Right cardiac atrium (tissue), 5 donors: ENCODE measurements around the gene C6orf120. TPM values are rescaled to one million over a fixed set of nuclear protein-coding genes. Genes with fewer than 3 reads are reported as not detected.

Source experiments
- ATAC-seq, 2 donors: fragments of 200-7000 bp; cut with Tn5 transposase; one replicate each; pipeline versions ENCODE4 v1.8.0 to v1.9.1; 2020; ENCODE audit warnings: moderate library complexity in 2 of 2, mild to moderate bottlenecking in 1 of 2
- DNase-seq, 3 donors: peaks; one replicate each; pipeline ENCODE4 v3.0.0-alpha.2; 2020
- H3K27ac ChIP-seq: one replicate; pipeline ENCODE4 v1.5.1; 2013; ENCODE audit warnings: mild to moderate bottlenecking, low read length, control low read depth, moderate library complexity
- H3K27me3 ChIP-seq: one replicate; pipeline ENCODE4 v1.6.1; 2013; ENCODE audit not compliant: control insufficient read depth, insufficient read depth
- H3K4me1 ChIP-seq: one replicate; pipeline ENCODE4 v1.6.1; 2013; ENCODE audit warnings: low read length; ENCODE audit not compliant: control insufficient read depth, insufficient read depth
- H3K4me3 ChIP-seq: one replicate; pipeline ENCODE4 v1.5.1; 2013; ENCODE audit warnings: low read length, control low read depth
- H3K9me3 ChIP-seq: one replicate; pipeline ENCODE4 v1.6.1; 2013; ENCODE audit warnings: low read length; ENCODE audit not compliant: control insufficient read depth
- WGBS: extraction: QIAGEN DNeasy Blood & Tissue Kit; methylation state at CpG from one replicate; pipeline ENCODE4 v1.1.7; 2013; 5-methylcytosine and 5-hydroxymethylcytosine counted together
- intact Hi-C, 4 donors: fragments of 100-400 bp; cut with DNase I; formaldehyde crosslinking; loops; one replicate each; pipeline versions ENCODE4 v1.11.0 to v1.14.0; 2022 to 2023
- long read RNA-seq, 4 donors: library from polyadenylated mRNA; unstranded; transcript quantifications; one replicate each; pipeline ENCODE4 v2.0.0, GENCODE V29; 2020 to 2021
- polyA plus RNA-seq: library from polyadenylated mRNA; stranded (reverse); fragments of 200-250 nt; gene quantifications from one replicate; pipeline ENCODE4 v1.2.3, GENCODE V29; 2013
- total RNA-seq, 4 donors: library from RNA; stranded (reverse); fragmentation: NEBNext Ultra II Directional; extraction: Animal tissue kit (Norgen Biotek cat#: 25700); gene quantifications; one replicate each; pipeline ENCODE4 v1.2.1, GENCODE V29; 2021
- donor health status: healthy with polysubstance abuse.
- donor health status: DM: no; HTN: yes; CAD: no.
- donor health status: DM: no; HTN: no; CAD: no.
- donor health status: DM: no; HTN: yes; CAD: no; lungs with severe emphysema.
- donor health status: DM: yes; HTN: yes; CAD: no.

The C6orf120 gene
- total RNA-seq (10 to 100 TPM; 14.6 to 16.1 (median 14.8) TPM), polyA plus RNA-seq (7.5 TPM)
- long read RNA-seq, donor 1, transcript C6orf120-201 (1 exons, 2,667 nt): major isoform, 73 of 73 reads
- long read RNA-seq, donor 1, partial matches to known transcripts: 0 of 73 reads
- long read RNA-seq, donor 1, other reads (novel, unspliced or antisense): 0 of 73 reads
- long read RNA-seq, donor 2, transcript C6orf120-201 (1 exons, 2,667 nt): major isoform, 23 of 23 reads
- long read RNA-seq, donor 2, partial matches to known transcripts: 0 of 23 reads
- long read RNA-seq, donor 2, other reads (novel, unspliced or antisense): 0 of 23 reads
- long read RNA-seq, donor 3, transcript C6orf120-201 (1 exons, 2,667 nt): major isoform, 102 of 102 reads
- long read RNA-seq, donor 3, partial matches to known transcripts: 0 of 102 reads
- long read RNA-seq, donor 3, other reads (novel, unspliced or antisense): 0 of 102 reads
- long read RNA-seq, donor 4, transcript C6orf120-201 (1 exons, 2,667 nt): major isoform, 22 of 22 reads
- long read RNA-seq, donor 4, partial matches to known transcripts: 0 of 22 reads
- long read RNA-seq, donor 4, other reads (novel, unspliced or antisense): 0 of 22 reads

GRCh38 chr6:169701954-169702839, at the start of gene C6orf120, which contains the start of gene WDR27:
Gene C6orf120, plus strand, starts transcription at chr6:169702126. Its CDS starts 334 bp downstream, at chr6:169702460.
Gene WDR27, minus strand, starts transcription at chr6:169702029. Its CDS starts 13,024 bp downstream, at chr6:169689005.
- intact Hi-C loops: no loop called here
- H3K4me1 ChIP-seq: peaks cover 3% of the 10 kb centered on the region
- H3K27me3 ChIP-seq: no peaks in the 10 kb centered on the region
- peak; percentile 98 to 99 (median 99) for DNase-seq
- ATAC-seq: peak; percentile 98 to 99
- H3K4me3 ChIP-seq: peak within 1 kb of the TSS; percentile 65
- H3K27ac ChIP-seq: peak within 1 kb of the TSS; percentile 78
- H3K9me3 ChIP-seq: no peaks in the 10 kb centered on the region
- under 1% methylated on average over 92 of the region's 92 CpGs for WGBS

DNA sequence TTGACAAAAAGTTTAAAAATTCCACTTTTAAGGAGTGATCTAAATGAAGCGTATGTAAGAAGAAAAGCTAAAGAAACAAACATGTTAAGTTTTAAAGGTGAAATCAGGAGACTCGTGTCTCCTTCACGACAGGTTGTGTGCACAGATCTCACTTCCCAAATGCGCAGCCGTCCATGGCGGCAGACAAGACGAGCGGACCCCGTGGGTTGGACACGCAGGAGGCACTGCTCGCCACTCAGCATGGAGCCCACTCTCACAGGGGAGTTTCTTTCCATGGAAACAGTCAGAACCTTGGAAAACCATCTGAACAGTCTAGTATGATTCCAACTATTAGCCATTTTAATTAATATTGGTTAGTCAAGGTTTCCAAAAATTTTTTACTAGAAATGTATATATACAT, 49.0 kb upstream of the C6orf120 start:
- ATAC-seq (no peak), DNase-seq (no peak)
- intact Hi-C loops: no loop called here
- no peaks in the 10 kb centered on the region for H3K4me1 ChIP-seq
- no peak overlapping the region for H3K27ac ChIP-seq
- H3K27me3 ChIP-seq: no peaks in the 10 kb centered on the region
- H3K4me3 ChIP-seq: no peak overlapping the region
- no peaks in the 10 kb centered on the region for H3K9me3 ChIP-seq
- WGBS: 96% methylated on average over 11 of the region's 11 CpGs

GRCh38 chr6:169653691-169654090, 48.2 kb upstream of the C6orf120 start:
- ATAC-seq (peak in 1 of 2 donors; percentile 18), DNase-seq (no peak)
- 79% methylated on average over 6 of the region's 6 CpGs for WGBS
- Histone ChIP-seq H3K27ac (no peak overlapping the region), H3K4me3 (no peak overlapping the region), H3K4me1 (no peaks in the 10 kb centered on the region), H3K27me3 (no peaks in the 10 kb centered on the region), H3K9me3 (no peaks in the 10 kb centered on the region)
- intact Hi-C loops: no loop called here

DNA sequence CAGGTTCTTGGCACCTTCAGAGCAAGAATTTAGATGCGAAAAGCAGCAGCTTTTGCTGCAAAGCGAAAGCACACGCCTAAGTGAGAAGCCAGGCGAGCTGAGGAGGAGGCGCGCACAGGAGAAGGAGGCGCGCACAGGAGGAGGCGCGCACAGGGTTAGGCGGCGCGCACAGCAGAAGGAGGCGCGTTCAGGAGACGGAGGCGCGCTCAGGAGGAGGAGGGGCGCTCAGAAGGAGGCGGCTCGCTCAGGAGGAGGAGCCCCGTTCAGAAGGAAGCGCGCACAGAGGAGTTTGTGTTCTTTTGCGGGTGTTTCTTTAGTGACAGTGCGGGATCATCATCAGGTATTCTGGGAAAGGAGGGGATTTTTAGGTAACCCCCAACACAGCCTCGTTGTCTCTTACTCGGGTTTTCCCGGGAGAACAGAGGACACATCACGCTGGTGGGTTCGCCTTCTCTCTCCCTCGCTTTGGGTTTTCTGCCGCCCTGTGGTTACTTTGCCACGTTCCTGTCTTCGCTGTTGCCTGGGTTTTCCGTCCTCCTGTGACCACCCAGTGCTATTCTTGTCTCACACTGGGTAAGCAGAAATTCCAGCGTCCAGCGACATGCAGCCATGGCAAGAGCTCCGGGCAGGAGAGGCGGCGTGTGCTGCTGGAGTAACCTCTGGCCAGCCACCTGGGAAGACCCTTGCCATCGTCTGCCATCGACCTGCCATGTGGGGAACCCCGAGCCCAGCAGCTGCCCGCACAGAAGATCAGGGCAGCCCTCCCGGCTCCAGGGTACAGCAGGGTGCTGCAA, 47.1 kb upstream of the C6orf120 start:
- intact Hi-C loops: no loop called here
- H3K4me1 ChIP-seq: no peaks in the 10 kb centered on the region
- ATAC-seq: peak; percentile 98
- H3K27me3 ChIP-seq: no peaks in the 10 kb centered on the region
- no peaks in the 10 kb centered on the region for H3K9me3 ChIP-seq
- 56% methylated on average over 46 of the region's 46 CpGs for whole genome bisulfite sequencing
- peak; percentile 47 to 91 (median 75) for DNase-seq
- H3K4me3 ChIP-seq: peak overlapping the region; percentile 43
- H3K27ac ChIP-seq: peak overlapping the region; percentile 66

DNA sequence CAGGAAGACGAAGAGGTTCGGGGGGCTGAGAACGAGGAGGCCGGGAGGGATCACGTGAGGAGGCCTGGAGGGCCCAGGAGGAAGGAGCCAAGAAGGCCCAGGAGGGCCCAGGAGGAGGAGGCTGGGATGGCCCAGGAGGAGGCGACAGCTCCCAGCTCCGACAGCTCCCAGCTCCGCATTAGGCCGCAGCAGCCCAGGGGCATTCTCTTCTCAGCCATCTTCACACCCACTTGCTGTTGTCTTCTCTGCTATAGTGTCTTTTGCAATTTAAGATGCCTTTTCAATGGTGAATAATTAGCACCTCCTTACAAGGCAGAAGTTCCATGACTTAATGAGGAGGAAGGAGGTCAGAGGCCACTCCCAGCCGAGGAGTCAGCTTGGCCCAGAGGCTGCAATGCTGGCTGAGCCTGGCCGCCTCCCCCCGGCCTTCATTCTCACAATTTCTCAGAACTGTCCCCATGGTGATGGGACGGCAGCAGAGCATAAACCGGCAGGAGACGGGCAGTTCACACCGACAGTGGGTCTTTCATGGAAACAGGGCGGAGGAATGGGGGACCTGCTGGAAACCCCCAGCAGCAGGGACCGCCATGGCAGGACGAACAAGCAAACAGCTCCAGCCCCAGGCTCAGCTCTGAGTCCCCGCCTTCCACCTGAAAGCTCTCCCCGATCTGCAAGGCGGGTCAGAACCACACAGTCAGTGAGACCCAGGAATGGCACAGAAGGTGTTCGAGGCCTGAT, 45.2 kb upstream of the C6orf120 start:
- 95% methylated on average over 23 of the region's 23 CpGs for WGBS
- Histone ChIP-seq H3K9me3 (no peaks in the 10 kb centered on the region), H3K4me1 (no peaks in the 10 kb centered on the region), H3K4me3 (no peak overlapping the region), H3K27me3 (no peaks in the 10 kb centered on the region), H3K27ac (no peak overlapping the region)
- intact Hi-C loops: no loop called here
- DNase-seq (peak in 1 of 3 donors; percentile 41), ATAC-seq (no peak)

DNA sequence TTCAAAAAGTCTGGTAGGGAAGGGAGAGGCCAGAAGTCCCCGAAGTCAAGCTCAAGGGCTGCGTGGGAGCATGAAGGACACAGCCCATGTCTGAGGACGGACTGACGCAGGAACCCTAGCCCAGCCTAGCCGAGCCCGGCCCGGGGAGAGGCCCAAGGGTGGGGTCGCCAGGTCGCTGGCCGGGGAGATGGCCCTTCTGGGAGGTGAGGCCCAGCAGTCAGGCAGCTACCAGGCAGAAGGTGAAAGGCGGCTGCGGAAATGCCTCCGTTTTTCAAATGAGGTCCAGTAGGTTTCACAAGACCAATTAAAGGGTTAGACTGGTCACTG, 44.7 kb upstream of the C6orf120 start:
- 90% methylated on average over 13 of the region's 13 CpGs for WGBS
- DNase-seq (peak in 1 of 3 donors; percentile 28), ATAC-seq (no peak)
- H3K9me3 ChIP-seq: no peaks in the 10 kb centered on the region
- H3K27ac ChIP-seq: no peak overlapping the region
- no peaks in the 10 kb centered on the region for H3K4me1 ChIP-seq
- intact Hi-C loops: no loop called here
- no peaks in the 10 kb centered on the region for H3K27me3 ChIP-seq
- no peak overlapping the region for H3K4me3 ChIP-seq

DNA sequence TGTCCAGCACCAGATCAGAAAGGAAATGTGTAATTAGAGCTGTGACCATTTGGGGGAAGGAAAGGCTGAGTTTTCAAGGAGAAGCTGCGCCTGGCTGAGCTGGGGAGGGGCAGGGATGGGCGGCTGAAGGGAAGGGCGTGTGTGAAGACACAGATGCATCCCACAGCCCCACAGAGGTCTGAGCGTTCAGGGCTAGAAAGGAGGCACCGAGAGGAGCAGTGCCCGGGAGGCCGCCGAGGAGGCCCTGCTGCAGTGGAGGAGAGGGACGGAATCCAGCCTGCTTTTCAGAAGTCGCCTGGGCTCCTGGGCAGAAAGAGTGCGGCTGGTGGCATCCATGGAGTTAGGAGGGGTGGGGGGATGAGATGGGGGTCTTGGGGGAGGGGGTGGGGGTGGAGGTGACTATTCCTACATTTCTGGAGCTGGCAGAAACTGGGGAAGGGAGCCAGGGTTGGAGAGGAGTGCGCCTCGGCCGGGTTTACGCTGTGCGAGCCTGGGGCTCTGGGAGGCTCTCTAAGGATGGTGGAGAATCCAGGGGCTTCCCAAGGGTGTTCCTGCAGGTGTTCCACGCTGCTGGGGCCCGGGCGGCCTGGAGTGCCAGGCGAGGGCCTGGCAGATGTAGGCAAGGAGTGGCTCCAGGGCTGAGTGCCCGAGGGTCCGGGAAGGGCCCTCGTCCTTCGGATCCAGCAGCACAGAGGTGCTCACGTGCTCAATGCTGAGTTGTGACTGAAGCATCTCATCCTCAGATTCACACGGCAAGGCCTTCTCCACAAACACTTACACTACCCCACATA, 41.9 kb upstream of the C6orf120 start:
- no peak overlapping the region for H3K27ac ChIP-seq

GRCh38 chr6:169660751-169661390, 41.1 kb upstream of the C6orf120 start:
- DNase-seq: no peak
- Histone ChIP-seq H3K27me3 (no peaks in the 10 kb centered on the region), H3K9me3 (no peaks in the 10 kb centered on the region), H3K4me3 (no peak overlapping the region), H3K27ac (no peak overlapping the region), H3K4me1 (no peaks in the 10 kb centered on the region)
- intact Hi-C loops: no loop called here
- no peak for ATAC-seq
- 92% methylated on average over 26 of the region's 26 CpGs for WGBS

More for the DNA sequence above, 41.9 kb upstream of the C6orf120 start:
- H3K27me3 ChIP-seq: no peaks in the 10 kb centered on the region
- H3K9me3 ChIP-seq: no peaks in the 10 kb centered on the region
- WGBS: 97% methylated on average over 26 of the region's 26 CpGs
- ATAC-seq (no peak), DNase-seq (peak in 1 of 3 donors; percentile 30)
- no peaks in the 10 kb centered on the region for H3K4me1 ChIP-seq
- no peak overlapping the region for H3K4me3 ChIP-seq
- intact Hi-C loops: no loop called here

GRCh38 chr6:169661391-169661756, 40.6 kb upstream of the C6orf120 start:
- H3K4me3 ChIP-seq: no peak overlapping the region
- no peak overlapping the region for H3K27ac ChIP-seq
- no peak for DNase-seq
- no peaks in the 10 kb centered on the region for H3K27me3 ChIP-seq
- WGBS: 95% methylated on average over 7 of the region's 7 CpGs
- ATAC-seq: no peak
- H3K9me3 ChIP-seq: no peaks in the 10 kb centered on the region
- intact Hi-C loops: no loop called here
- no peaks in the 10 kb centered on the region for H3K4me1 ChIP-seq
